Thymus (tissue), 11 donors: ENCODE results near the gene NUDT9. TPM values are rescaled to one million over a fixed set of nuclear protein-coding genes. Genes with fewer than 3 reads are reported as not detected.
"Not testable (repeated sequence)": the region's sequence is repeated elsewhere in the genome, so short reads cannot be mapped to it uniquely, and the experiment has no call there.

Experiments
- DNase-seq, 9 donors: peaks; one replicate each; pipeline ENCODE4 v3.0.0-alpha.2; 2013; ENCODE audit warnings: low spot score in 9 of 9, low read depth in 6 of 9, missing footprints in 1 of 9
- H3K27ac ChIP-seq, 2 donors: one replicate each; pipeline ENCODE4 v1.5.1; 2013; ENCODE audit warnings: control low read depth in 1 of 2, low read depth in 1 of 2, low read length in 1 of 2, mild to moderate bottlenecking in 1 of 2, moderate library complexity in 1 of 2
- H3K27me3 ChIP-seq, 2 donors: one replicate each; pipeline ENCODE4 v1.5.1; 2013; ENCODE audit warnings: low read length in 1 of 2; ENCODE audit not compliant: control insufficient read depth in 2 of 2, insufficient read depth in 1 of 2
- H3K36me3 ChIP-seq, 2 donors: one replicate each; pipeline ENCODE4 v1.5.1; 2013; ENCODE audit warnings: low read length in 1 of 2, mild to moderate bottlenecking in 1 of 2, moderate library complexity in 1 of 2; ENCODE audit not compliant: control insufficient read depth in 2 of 2, insufficient read depth in 2 of 2
- H3K4me1 ChIP-seq, 2 donors: one replicate each; pipeline ENCODE4 v1.5.1; 2013; ENCODE audit warnings: low read length in 2 of 2; ENCODE audit not compliant: control insufficient read depth in 2 of 2, insufficient read depth in 2 of 2
- H3K4me3 ChIP-seq, 2 donors: one replicate each; pipeline ENCODE4 v1.5.1; 2013; ENCODE audit warnings: low read length in 2 of 2, control low read depth in 1 of 2, mild to moderate bottlenecking in 1 of 2
- H3K9me3 ChIP-seq, 2 donors: one replicate each; pipeline ENCODE4 v1.5.1; 2013; ENCODE audit warnings: low read length in 1 of 2, mild to moderate bottlenecking in 1 of 2; ENCODE audit not compliant: control insufficient read depth in 2 of 2, insufficient read depth in 1 of 2
- WGBS: extraction: QIAGEN DNeasy Blood & Tissue Kit; methylation state at CpG from one replicate; pipeline ENCODE4 v1.1.7; 2013; 5-methylcytosine and 5-hydroxymethylcytosine counted together
- polyA plus RNA-seq: library from polyadenylated mRNA; stranded (reverse); fragments of 200-250 nt; gene quantifications from one replicate; pipeline ENCODE4 v1.2.3, GENCODE V29; 2013
- total RNA-seq: library from RNA; stranded (reverse); fragments of 120-200 nt; gene quantifications from one replicate; pipeline ENCODE4 v1.2.4, GENCODE V29; 2013
- donor health status: healthy.

The NUDT9 gene
- total and polyA plus RNA-seq, 2 donors: 9.8 to 34.5 TPM

DNA sequence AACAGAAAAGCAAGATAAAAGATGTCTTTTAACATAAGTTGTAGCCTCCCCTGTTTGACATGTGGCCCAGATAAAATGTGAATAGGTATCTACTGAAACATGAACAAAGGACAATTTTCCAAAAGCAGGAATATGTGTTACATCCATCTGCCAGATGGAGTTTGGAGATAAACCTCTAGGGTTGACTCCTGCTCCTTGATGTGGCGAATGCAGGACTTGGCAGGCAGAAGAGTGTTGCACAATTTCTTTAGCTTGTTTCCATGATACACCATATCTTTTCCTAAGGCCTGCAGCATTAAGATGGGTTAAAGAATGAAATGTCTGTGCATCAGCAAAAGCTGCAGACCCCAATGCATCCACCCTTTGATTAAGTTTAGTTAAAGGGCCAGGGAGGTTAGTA is 18.6 kb upstream of the NUDT9 start:
- H3K27me3 ChIP-seq, H3K4me1 ChIP-seq, H3K36me3 ChIP-seq, H3K27ac ChIP-seq, DNase-seq, H3K4me3 ChIP-seq: not testable (repeated sequence)
- WGBS: 92% methylated on average over 1 of the region's 1 CpG
- peaks cover 2 to 18% of the 10 kb centered on the region in 2 donors for H3K9me3 ChIP-seq

GRCh38 chr4:87405211-87405820 is 17.1 kb upstream of the NUDT9 start:
- Histone ChIP-seq H3K27me3 (no peaks in the 10 kb centered on the region), H3K9me3 (peaks cover 0 to 6% of the 10 kb centered on the region in 2 donors), H3K27ac (no peak overlapping the region), H3K36me3 (no peaks in the 10 kb centered on the region), H3K4me1 (peaks cover 0 to 6% of the 10 kb centered on the region in 2 donors), H3K4me3 (no peak overlapping the region)
- 89% methylated on average over 5 of the region's 5 CpGs for WGBS
- DNase-seq: no peak

- Histone ChIP-seq H3K4me3 (no peak overlapping the region), H3K36me3 (no peaks in the 10 kb centered on the region), H3K27me3 (no peaks in the 10 kb centered on the region), H3K9me3 (peaks cover 0 to 2% of the 10 kb centered on the region in 2 donors), H3K4me1 (peaks cover 0 to 6% of the 10 kb centered on the region in 2 donors), H3K27ac (peak overlapping the region in 1 of 2 donors; percentile 9)
- DNase-seq: peak in 1 of 9 donors; percentile 53
- WGBS: 38% methylated on average over 6 of the region's 6 CpGs
Measured at GRCh38 chr4:87406462-87406861, 15.9 kb upstream of the NUDT9 start.

DNA sequence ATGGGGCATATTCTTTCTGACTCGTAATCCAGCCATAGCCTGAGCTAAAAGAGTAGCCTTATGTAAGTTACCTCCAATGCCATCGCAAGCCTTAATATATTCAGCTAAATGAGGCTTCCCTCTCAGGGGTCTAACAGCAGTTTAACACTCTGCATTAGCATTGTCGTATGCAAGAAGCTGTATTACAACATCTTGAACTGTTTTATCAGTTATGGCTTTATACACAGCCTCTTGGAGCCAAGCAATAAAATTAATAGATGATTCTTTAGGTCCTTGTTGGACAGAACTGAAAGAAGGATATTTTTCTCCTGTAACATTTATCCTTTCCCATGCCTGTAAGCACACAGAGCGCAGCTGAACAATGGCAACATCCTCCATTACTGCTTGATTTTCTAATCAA is 15.5 kb upstream of the NUDT9 start:
- not testable (repeated sequence) for H3K4me3 ChIP-seq, H3K27me3 ChIP-seq, DNase-seq, H3K36me3 ChIP-seq, H3K4me1 ChIP-seq, H3K9me3 ChIP-seq
- 85% methylated on average over 4 of the region's 4 CpGs for WGBS
- peak overlapping the region in 1 of 2 donors; percentile 9 for H3K27ac ChIP-seq

GRCh38 chr4:87409420-87409939 is 12.9 kb upstream of the NUDT9 start:
- Histone ChIP-seq H3K9me3 (no peaks in the 10 kb centered on the region), H3K4me1 (peaks cover 0 to 6% of the 10 kb centered on the region in 2 donors), H3K27me3 (no peaks in the 10 kb centered on the region), H3K27ac (no peak overlapping the region), H3K36me3 (no peaks in the 10 kb centered on the region), H3K4me3 (no peak overlapping the region)
- no peak for DNase-seq
- 98% methylated on average over 3 of the region's 3 CpGs for whole genome bisulfite sequencing

- no peaks in the 10 kb centered on the region for H3K9me3 ChIP-seq
- no peak overlapping the region for H3K4me3 ChIP-seq
- H3K4me1 ChIP-seq: peaks cover 0 to 6% of the 10 kb centered on the region in 2 donors
- H3K36me3 ChIP-seq: no peaks in the 10 kb centered on the region
- WGBS: 96% methylated on average over 2 of the region's 2 CpGs
- no peak for DNase-seq
- no peaks in the 10 kb centered on the region for H3K27me3 ChIP-seq
- H3K27ac ChIP-seq: no peak overlapping the region
Measured at GRCh38 chr4:87410157-87410556, 12.2 kb upstream of the NUDT9 start.

DNA sequence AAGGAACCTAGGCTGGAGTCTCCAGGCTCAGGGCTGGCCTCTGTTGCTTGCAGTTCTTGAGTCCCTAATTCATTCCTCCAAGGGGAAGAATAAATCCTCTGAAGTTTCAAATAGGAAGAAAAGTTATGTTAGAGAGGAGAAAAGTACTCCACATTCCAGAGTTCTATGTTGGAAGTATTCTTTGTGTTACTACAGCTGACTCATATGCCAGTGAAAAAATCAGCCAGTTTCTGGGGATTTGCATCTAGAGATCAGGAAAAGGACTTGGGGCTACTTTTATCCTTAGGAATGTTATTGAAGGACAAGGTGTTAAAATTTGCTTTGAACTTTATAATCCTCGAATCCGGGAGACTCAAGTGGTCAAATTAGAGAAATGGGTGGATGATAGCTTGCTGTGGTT is 11.7 kb upstream of the NUDT9 start:
- Histone ChIP-seq H3K36me3 (no peaks in the 10 kb centered on the region), H3K9me3 (no peaks in the 10 kb centered on the region), H3K4me3 (no peak overlapping the region), H3K27me3 (no peaks in the 10 kb centered on the region), H3K4me1 (peaks cover 0 to 6% of the 10 kb centered on the region in 2 donors), H3K27ac (no peak overlapping the region)
- WGBS: 98% methylated on average over 2 of the region's 2 CpGs
- no peak for DNase-seq

DNA sequence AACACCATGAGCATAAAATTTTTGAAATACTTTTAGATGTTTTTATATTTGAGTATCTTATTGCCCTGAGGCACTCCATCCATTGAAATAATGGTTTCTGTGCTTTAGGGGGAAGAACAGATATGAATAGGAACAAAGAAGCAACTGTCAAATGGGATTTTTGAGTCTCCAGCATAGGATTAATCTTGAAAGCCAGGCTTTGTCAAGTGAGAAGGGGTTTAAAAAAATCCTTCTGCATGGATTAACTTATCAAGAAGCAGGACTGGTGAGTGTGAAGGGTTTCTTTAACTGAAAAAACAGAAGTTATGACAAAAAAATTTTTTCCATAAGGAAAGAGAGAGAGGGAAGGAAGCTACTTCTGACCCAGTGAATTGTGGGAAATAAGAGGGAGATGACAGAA is 7.6 kb upstream of the NUDT9 start:
- no peak for DNase-seq
- Histone ChIP-seq H3K36me3 (no peaks in the 10 kb centered on the region), H3K27me3 (no peaks in the 10 kb centered on the region), H3K4me1 (no peaks in the 10 kb centered on the region), H3K27ac (no peak overlapping the region), H3K4me3 (no peak overlapping the region), H3K9me3 (no peaks in the 10 kb centered on the region)

- Histone ChIP-seq H3K27ac (no peak overlapping the region), H3K36me3 (no peaks in the 10 kb centered on the region), H3K4me1 (peaks cover 6 to 9% of the 10 kb centered on the region in 2 donors), H3K27me3 (no peaks in the 10 kb centered on the region), H3K9me3 (no peaks in the 10 kb centered on the region), H3K4me3 (no peak overlapping the region)
- 90% methylated on average over 3 of the region's 3 CpGs for WGBS
- DNase-seq: no peak
Measured at GRCh38 chr4:87416965-87417364, 5.4 kb upstream of the NUDT9 start.
